OCI-LY1 (cell line): ENCODE results near the gene CD22.

Source experiments
- H2AFZ ChIP-seq: fragments of 200-600 bp; sonication (generic), shearing (Covaris generic); 2 replicates; pipeline ENCODE4 v1.6.0; 2014; ENCODE audit warnings: antibody characterized with exemption, mild to moderate bottlenecking, low read length
- H3F3A ChIP-seq: fragments of 200-600 bp; sonication (generic), shearing (Covaris generic); 2 replicates; pipeline ENCODE4 v1.6.0; 2014; ENCODE audit warnings: mild to moderate bottlenecking, antibody characterized with exemption, low read length, moderate library complexity; ENCODE audit not compliant: insufficient read depth
- H3K27ac ChIP-seq: fragments of 200-600 bp; sonication (generic); 2 replicates; pipeline ENCODE4 v1.5.1; 2014; ENCODE audit warnings: low read length, mixed run types, mild to moderate bottlenecking, low read depth; ENCODE audit not compliant: poor library complexity, severe bottlenecking
- H3K27me3 ChIP-seq: fragments of 200-600 bp; sonication (generic); 2 replicates; pipeline ENCODE4 v1.6.0; 2014; ENCODE audit warnings: antibody characterized with exemption, mild to moderate bottlenecking, low read length, moderate library complexity; ENCODE audit not compliant: insufficient read depth
- H3K36me3 ChIP-seq: fragments of 200-600 bp; sonication (generic); 2 replicates; pipeline ENCODE4 v1.6.1; 2014; ENCODE audit warnings: mild to moderate bottlenecking, antibody characterized with exemption, low read length, moderate library complexity, mixed read lengths; ENCODE audit not compliant: insufficient read depth
- H3K4me1 ChIP-seq: fragments of 200-600 bp; sonication (generic); 2 replicates; pipeline ENCODE4 v1.5.1; 2014; ENCODE audit warnings: mild to moderate bottlenecking, low read length, moderate library complexity; ENCODE audit not compliant: insufficient read depth, severe bottlenecking
- H3K4me2 ChIP-seq: fragments of 200-600 bp; sonication (generic), shearing (Covaris generic); 2 replicates; pipeline ENCODE4 v1.6.1; 2014; ENCODE audit warnings: low read length
- H3K4me3 ChIP-seq: fragments of 200-600 bp; sonication (generic); 2 replicates; pipeline ENCODE4 v1.5.1; 2014; ENCODE audit warnings: low read length, low read depth, mild to moderate bottlenecking, mixed read lengths; ENCODE audit not compliant: poor library complexity, severe bottlenecking
- H3K79me2 ChIP-seq: fragments of 200-600 bp; shearing (Covaris generic); 2 replicates; pipeline ENCODE4 v1.6.1; 2016; ENCODE audit warnings: mixed run types, low read length, mixed read lengths; ENCODE audit not compliant: insufficient read depth
- H3K9ac ChIP-seq: fragments of 200-600 bp; sonication (generic), shearing (Covaris generic); 2 replicates; pipeline ENCODE4 v1.6.1; 2014; ENCODE audit warnings: mild to moderate bottlenecking, low read length, mixed read lengths
- H3K9me2 ChIP-seq: fragments of 200-600 bp; sonication (generic), shearing (Covaris generic); 2 replicates; pipeline ENCODE4 v1.6.1; 2014; ENCODE audit warnings: low read depth, mild to moderate bottlenecking, low read length, mixed read lengths
- H3K9me3 ChIP-seq: fragments of 200-600 bp; shearing (Covaris generic); 2 replicates; pipeline ENCODE4 v1.6.1; 2014; ENCODE audit warnings: low read length, mixed read lengths
- H4K20me1 ChIP-seq: fragments of 200-600 bp; sonication (generic), shearing (Covaris generic); 2 replicates; pipeline ENCODE4 v1.6.0; 2016; ENCODE audit warnings: mild to moderate bottlenecking, low read length; ENCODE audit not compliant: insufficient read depth
- EZH2 ChIP-seq: fragments of 200-600 bp; sonication (generic), shearing (Covaris generic); IDR thresholded peaks from 2 replicates; pipeline ENCODE4 v1.8.0; 2017; ENCODE audit warnings: borderline replicate concordance, mixed run types, mild to moderate bottlenecking, antibody characterized with exemption, low read length, moderate library complexity, mixed read lengths
- TF ChIP-seq, protein P1 (sequence below): fragments of 200-600 bp; sonication (generic), shearing (Covaris generic); IDR thresholded peaks from 2 replicates; pipeline ENCODE4 v1.5.1; 2017; ENCODE audit warnings: mild to moderate bottlenecking, antibody characterized with exemption, low read length, moderate library complexity, mixed read lengths

Gene CD22

DNA sequence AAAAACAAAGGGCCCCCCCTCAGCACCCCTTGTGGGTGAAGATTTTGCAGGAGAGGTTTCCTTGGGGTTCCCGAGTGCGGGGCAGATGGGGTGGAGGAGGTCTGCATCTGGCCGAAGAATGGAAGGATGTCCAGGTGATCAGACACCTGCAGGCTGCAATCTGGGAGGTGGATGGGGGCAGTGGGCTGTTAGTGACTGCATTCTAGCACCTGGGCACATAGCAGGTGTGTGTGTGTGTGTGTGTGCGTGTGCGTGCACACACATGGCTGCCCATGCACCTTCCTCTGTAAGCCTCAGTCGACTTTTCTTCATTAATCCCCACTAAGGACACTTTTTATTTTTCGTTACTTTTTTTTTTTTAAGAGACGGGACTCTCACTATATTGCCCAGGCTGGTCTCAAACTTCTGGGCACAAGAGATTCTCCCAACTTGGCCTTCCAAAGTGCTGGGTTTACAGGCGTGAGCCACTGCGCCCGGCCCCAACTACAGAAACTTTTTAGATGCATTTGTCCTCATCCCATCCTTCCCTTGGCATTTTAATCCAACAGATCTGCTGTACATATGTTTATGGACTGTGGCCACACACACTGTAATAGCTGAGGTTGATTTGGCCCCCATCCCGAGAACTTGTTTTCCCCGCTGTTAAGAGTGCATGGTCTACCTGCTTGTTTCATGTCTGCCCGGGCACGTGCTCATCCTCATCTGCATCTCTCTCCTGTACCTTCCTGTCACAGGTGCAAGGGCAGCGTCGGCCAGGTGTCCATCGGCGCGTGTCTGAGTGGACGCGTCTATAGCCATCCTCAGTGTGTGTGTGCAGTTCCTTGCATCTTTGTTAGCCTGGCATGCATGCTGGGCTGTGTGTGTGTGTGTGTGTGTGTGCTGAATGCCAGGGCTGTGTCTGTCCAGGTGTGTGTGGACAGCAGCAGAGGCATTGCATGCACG lies 36.3 kb upstream of the CD22 start:
- H3K9ac ChIP-seq, result no peak overlapping the region
- no peak overlapping the region for H3K4me2 ChIP-seq

DNA sequence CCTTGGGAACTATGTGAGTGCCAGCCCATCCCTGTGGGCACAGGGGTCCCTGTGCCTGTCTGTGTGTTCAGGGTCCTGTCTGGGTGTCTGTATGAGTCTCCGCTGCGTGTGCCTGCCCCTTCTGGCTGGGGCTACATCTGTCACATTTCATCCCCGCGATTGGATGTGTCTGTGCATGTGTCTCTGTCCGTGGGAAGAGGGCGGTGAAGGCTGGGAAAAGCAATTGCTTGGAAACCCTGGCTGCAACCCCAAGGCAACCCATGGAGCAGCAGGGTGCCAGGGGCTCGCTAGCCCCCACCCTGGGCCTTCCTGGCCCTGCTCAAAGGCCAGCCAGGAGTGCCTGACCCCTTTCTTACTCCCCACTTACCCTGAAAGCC lies 35.6 kb upstream of the CD22 start:
- Histone ChIP-seq H2AFZ (no peak overlapping the region), H3F3A (peaks cover 3% of the 10 kb centered on the region; the same call in 1 of the 2 replicates), H3K4me1 (peaks cover 34% of the 10 kb centered on the region), H3K36me3 (no peaks in the 10 kb centered on the region), H3K9me2 (no peaks in the 10 kb centered on the region), H3K27me3 (no peaks in the 10 kb centered on the region; the same call in 1 of the 2 replicates), H3K9me3 (no peaks in the 10 kb centered on the region), H3K4me2 (no peak overlapping the region), H3K4me3 (no peak overlapping the region), H3K27ac (no peak overlapping the region), H4K20me1 (no peaks in the 10 kb centered on the region), H3K9ac (no peak overlapping the region), H3K79me2 (no peaks in the 10 kb centered on the region)
- TF ChIP-seq, protein P1, sequence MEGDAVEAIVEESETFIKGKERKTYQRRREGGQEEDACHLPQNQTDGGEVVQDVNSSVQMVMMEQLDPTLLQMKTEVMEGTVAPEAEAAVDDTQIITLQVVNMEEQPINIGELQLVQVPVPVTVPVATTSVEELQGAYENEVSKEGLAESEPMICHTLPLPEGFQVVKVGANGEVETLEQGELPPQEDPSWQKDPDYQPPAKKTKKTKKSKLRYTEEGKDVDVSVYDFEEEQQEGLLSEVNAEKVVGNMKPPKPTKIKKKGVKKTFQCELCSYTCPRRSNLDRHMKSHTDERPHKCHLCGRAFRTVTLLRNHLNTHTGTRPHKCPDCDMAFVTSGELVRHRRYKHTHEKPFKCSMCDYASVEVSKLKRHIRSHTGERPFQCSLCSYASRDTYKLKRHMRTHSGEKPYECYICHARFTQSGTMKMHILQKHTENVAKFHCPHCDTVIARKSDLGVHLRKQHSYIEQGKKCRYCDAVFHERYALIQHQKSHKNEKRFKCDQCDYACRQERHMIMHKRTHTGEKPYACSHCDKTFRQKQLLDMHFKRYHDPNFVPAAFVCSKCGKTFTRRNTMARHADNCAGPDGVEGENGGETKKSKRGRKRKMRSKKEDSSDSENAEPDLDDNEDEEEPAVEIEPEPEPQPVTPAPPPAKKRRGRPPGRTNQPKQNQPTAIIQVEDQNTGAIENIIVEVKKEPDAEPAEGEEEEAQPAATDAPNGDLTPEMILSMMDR, result no peak
- TF ChIP-seq EZH2, result no peak

More for the DNA sequence above, 36.3 kb upstream of the CD22 start:
- Histone ChIP-seq H3K9me2 (no peaks in the 10 kb centered on the region), H3F3A (peaks cover 3% of the 10 kb centered on the region; the same call in 1 of the 2 replicates), H3K27ac (no peak overlapping the region), H3K27me3 (no peaks in the 10 kb centered on the region; the same call in 1 of the 2 replicates), H3K9me3 (no peaks in the 10 kb centered on the region), H3K4me3 (no peak overlapping the region), H2AFZ (no peak overlapping the region), H3K36me3 (no peaks in the 10 kb centered on the region), H4K20me1 (no peaks in the 10 kb centered on the region), H3K4me1 (peaks cover 34% of the 10 kb centered on the region), H3K79me2 (no peaks in the 10 kb centered on the region)
- TF ChIP-seq EZH2, result no peak
- TF ChIP-seq, protein P1, result no peak

DNA sequence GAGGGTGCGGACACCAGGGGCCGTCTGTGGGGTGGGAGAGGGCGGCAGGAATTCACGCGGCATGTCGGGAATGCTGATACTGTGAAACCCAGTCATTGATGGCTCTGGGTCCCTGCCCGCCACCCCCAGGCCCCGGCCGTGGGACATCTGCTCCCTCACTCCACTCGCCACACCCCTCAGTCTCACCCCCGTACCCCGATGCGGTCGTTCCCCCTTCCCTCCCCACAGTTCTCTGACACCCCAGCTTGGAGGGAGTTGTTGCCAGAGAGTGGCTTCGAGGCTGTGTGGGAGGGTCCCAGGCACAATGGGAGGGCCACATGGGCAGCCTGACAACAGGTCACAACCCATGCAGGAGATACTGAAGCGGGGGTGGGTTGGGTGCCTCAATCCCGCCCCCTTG lies 35.2 kb upstream of the CD22 start:
- Histone ChIP-seq H3K9me3 (no peaks in the 10 kb centered on the region), H3K27ac (no peak overlapping the region), H3K4me1 (peaks cover 34% of the 10 kb centered on the region), H3F3A (peaks cover 3% of the 10 kb centered on the region; the same call in 1 of the 2 replicates), H2AFZ (no peak overlapping the region), H3K9ac (no peak overlapping the region), H3K36me3 (no peaks in the 10 kb centered on the region), H3K27me3 (no peaks in the 10 kb centered on the region; the same call in 1 of the 2 replicates), H3K4me2 (no peak overlapping the region), H4K20me1 (no peaks in the 10 kb centered on the region), H3K4me3 (no peak overlapping the region), H3K9me2 (no peaks in the 10 kb centered on the region), H3K79me2 (no peaks in the 10 kb centered on the region)
- TF ChIP-seq EZH2, result no peak
- TF ChIP-seq, protein P1, result no peak
